Measurements from ENCODE around the gene DSCAML1. TPM values are rescaled to one million over a fixed set of nuclear protein-coding genes. Genes with fewer than 3 reads are reported as not detected.

Gene DSCAML1
- total RNA-seq, 4 donors from 2014 or later = 0.54 to 1.8 (median 0.99) TPM

- no peak overlapping the region for H3K27ac ChIP-seq
- H3K27me3 ChIP-seq = no peaks in the 10 kb centered on the region
- H3K9me3 ChIP-seq = no peaks in the 10 kb centered on the region
- WGBS, 2 donors = 85 to 100% methylated on average over 5 to 7 of the region's 8 CpGs
- no peaks in the 10 kb centered on the region for H3K4me1 ChIP-seq
- no peaks in the 10 kb centered on the region for H3K36me3 ChIP-seq
- no peak overlapping the region for H3K4me3 ChIP-seq (replicated peaks in 1 of 3)
- TF ChIP-seq CTCF (IDR thresholded peaks at IDR 0.05) (no peak), POLR2A (IDR thresholded peaks at IDR 0.05) (no peak)
- no peak for DNase-seq
- intact Hi-C loops (cut with DNase I) = no loop called here
These were observed 223.7 kb downstream of the DSCAML1 start for GRCh38 chr11:117573326-117573725.

GRCh38 chr11:117572671-117573070 is 224.3 kb downstream of the DSCAML1 start:
- H3K36me3 ChIP-seq = no peaks in the 10 kb centered on the region
- H3K4me1 ChIP-seq = no peaks in the 10 kb centered on the region
- intact Hi-C loops (cut with DNase I) = no loop called here
- WGBS, 2 donors = 86 to 98% methylated on average over 5 of the region's 5 CpGs
- no peak for DNase-seq
- H3K27me3 ChIP-seq = no peaks in the 10 kb centered on the region
- TF ChIP-seq POLR2A (IDR thresholded peaks at IDR 0.05) = no peak
- TF ChIP-seq CTCF (IDR thresholded peaks at IDR 0.05) = no peak
- no peak overlapping the region for H3K27ac ChIP-seq
- H3K9me3 ChIP-seq = no peaks in the 10 kb centered on the region
- no peak overlapping the region for H3K4me3 ChIP-seq (replicated peaks in 1 of 3)

- no peak for DNase-seq
These were observed 224.9 kb downstream of the DSCAML1 start for GRCh38 chr11:117572129-117572528.

GRCh38 chr11:117570701-117571100 is 226.3 kb downstream of the DSCAML1 start:
- DNase-seq = peak; percentile 49 to 54
- Histone ChIP-seq H3K27me3 (no peaks in the 10 kb centered on the region), H3K9me3 (no peaks in the 10 kb centered on the region), H3K36me3 (no peaks in the 10 kb centered on the region), H3K4me1 (no peaks in the 10 kb centered on the region), H3K27ac (no peak overlapping the region), H3K4me3 (replicated peaks in 1 of 3) (no peak overlapping the region)
- WGBS, 2 donors = 66 to 85% methylated on average over 4 to 5 of the region's 5 CpGs
- no peak for TF ChIP-seq CTCF (IDR thresholded peaks at IDR 0.05)
- no peak for TF ChIP-seq POLR2A (IDR thresholded peaks at IDR 0.05)
- intact Hi-C loops (cut with DNase I) = no loop called here

More at GRCh38 chr11:117572129-117572528, 224.9 kb downstream of the DSCAML1 start:
- H3K36me3 ChIP-seq = no peaks in the 10 kb centered on the region
- no peak overlapping the region for H3K4me3 ChIP-seq (replicated peaks in 1 of 3)
- no peak overlapping the region for H3K27ac ChIP-seq
- H3K4me1 ChIP-seq = no peaks in the 10 kb centered on the region
- intact Hi-C loops (cut with DNase I) = no loop called here
- WGBS, 2 donors = 72 to 76% methylated on average over 5 of the region's 5 CpGs
- no peaks in the 10 kb centered on the region for H3K9me3 ChIP-seq
- TF ChIP-seq CTCF (IDR thresholded peaks at IDR 0.05) (no peak), POLR2A (IDR thresholded peaks at IDR 0.05) (no peak)
- no peaks in the 10 kb centered on the region for H3K27me3 ChIP-seq

GRCh38 chr11:117569911-117570310 is 227.1 kb downstream of the DSCAML1 start:
- no peak overlapping the region for H3K4me3 ChIP-seq (replicated peaks in 1 of 3)
- DNase-seq = no peak
- H3K27ac ChIP-seq = no peak overlapping the region
- intact Hi-C loops (cut with DNase I) = no loop called here
- TF ChIP-seq POLR2A (IDR thresholded peaks at IDR 0.05) (no peak), CTCF (IDR thresholded peaks at IDR 0.05) (no peak)
- H3K36me3 ChIP-seq = no peaks in the 10 kb centered on the region
- H3K4me1 ChIP-seq = no peaks in the 10 kb centered on the region
- WGBS, 2 donors = 93 to 94% methylated on average over 9 of the region's 9 CpGs
- H3K9me3 ChIP-seq = no peaks in the 10 kb centered on the region
- H3K27me3 ChIP-seq = no peaks in the 10 kb centered on the region
